Parathyroid adenoma (tissue), 2 donors: ENCODE data around the gene DNAH9.

Source experiments
- H2AFZ ChIP-seq: fragments of 300-600 bp; sonication (generic); one replicate; pipeline ENCODE4 v1.7.0; 2017; ENCODE audit warnings: antibody characterized with exemption, mild to moderate bottlenecking
- H3K27ac ChIP-seq: fragments of 300-600 bp; sonication (generic); one replicate; pipeline ENCODE4 v1.7.0; 2017
- H3K27me3 ChIP-seq: fragments of 300-600 bp; sonication (generic); one replicate; pipeline ENCODE4 v1.7.0; 2017; ENCODE audit warnings: low read length; ENCODE audit not compliant: control insufficient read depth, insufficient read depth
- H3K36me3 ChIP-seq: fragments of 300-600 bp; sonication (generic); one replicate; pipeline ENCODE4 v1.7.0; 2017; ENCODE audit warnings: low read length; ENCODE audit not compliant: control insufficient read depth, insufficient read depth
- H3K4me1 ChIP-seq: fragments of 300-600 bp; sonication (generic); one replicate; pipeline ENCODE4 v1.7.0; 2017; ENCODE audit warnings: control low read depth
- H3K4me2 ChIP-seq: fragments of 300-600 bp; sonication (generic); one replicate; pipeline ENCODE4 v1.7.0; 2017; ENCODE audit warnings: low read length
- H3K4me3 ChIP-seq: fragments of 300-600 bp; sonication (generic); one replicate; pipeline ENCODE4 v1.7.0; 2017; ENCODE audit warnings: low read depth, low read length
- H3K79me2 ChIP-seq: fragments of 300-600 bp; sonication (generic); one replicate; pipeline ENCODE4 v1.7.0; 2017; ENCODE audit warnings: control low read depth
- H3K9ac ChIP-seq: fragments of 300-600 bp; sonication (generic); one replicate; pipeline ENCODE4 v1.7.0; 2017; ENCODE audit warnings: mild to moderate bottlenecking
- H3K9me3 ChIP-seq: fragments of 300-600 bp; sonication (generic); one replicate; pipeline ENCODE4 v1.7.0; 2017; ENCODE audit warnings: low read length; ENCODE audit not compliant: control insufficient read depth
- CTCF ChIP-seq: fragments of 300-600 bp; sonication (generic); IDR thresholded peaks from one replicate; pipeline ENCODE4 v1.7.0; 2017; ENCODE audit warnings: antibody characterized with exemption, mild to moderate bottlenecking
- donor health status: primary hyperparathyroidism.

DNAH9 gene

GRCh38 chr17:11909348-11909747, 311.1 kb downstream of the DNAH9 start:
- no peak overlapping the region for H3K4me2 ChIP-seq
- no peaks in the 10 kb centered on the region for H3K4me1 ChIP-seq
- H2AFZ ChIP-seq, result no peak overlapping the region
- H3K27me3 ChIP-seq, result no peaks in the 10 kb centered on the region
- TF ChIP-seq CTCF, result no peak
- H3K36me3 ChIP-seq, result no peaks in the 10 kb centered on the region
- H3K79me2 ChIP-seq, result no peaks in the 10 kb centered on the region
- no peak overlapping the region for H3K4me3 ChIP-seq
- H3K9me3 ChIP-seq, result no peaks in the 10 kb centered on the region
- H3K27ac ChIP-seq, result no peak overlapping the region
- H3K9ac ChIP-seq, result no peak overlapping the region

- Histone ChIP-seq H3K9ac (no peak overlapping the region), H3K79me2 (no peaks in the 10 kb centered on the region), H3K4me3 (no peak overlapping the region), H3K4me2 (no peak overlapping the region), H3K27me3 (no peaks in the 10 kb centered on the region), H3K36me3 (no peaks in the 10 kb centered on the region), H3K4me1 (no peaks in the 10 kb centered on the region), H3K9me3 (no peaks in the 10 kb centered on the region), H3K27ac (no peak overlapping the region), H2AFZ (no peak overlapping the region)
- no peak for TF ChIP-seq CTCF
These were observed 317.8 kb downstream of the DNAH9 start for GRCh38 chr17:11916091-11916490.

- H3K4me2 ChIP-seq, result no peak overlapping the region
- H3K9ac ChIP-seq, result no peak overlapping the region
- H3K4me1 ChIP-seq, result no peaks in the 10 kb centered on the region
- no peaks in the 10 kb centered on the region for H3K79me2 ChIP-seq
- no peaks in the 10 kb centered on the region for H3K36me3 ChIP-seq
- no peaks in the 10 kb centered on the region for H3K9me3 ChIP-seq
- no peak overlapping the region for H2AFZ ChIP-seq
- H3K4me3 ChIP-seq, result no peak overlapping the region
- TF ChIP-seq CTCF, result no peak
- no peak overlapping the region for H3K27ac ChIP-seq
- H3K27me3 ChIP-seq, result no peaks in the 10 kb centered on the region
These were observed 319.1 kb downstream of the DNAH9 start for GRCh38 chr17:11917415-11917814.

GRCh38 chr17:11921296-11921695, 323.0 kb downstream of the DNAH9 start:
- H3K79me2 ChIP-seq, result no peaks in the 10 kb centered on the region
- no peak overlapping the region for H3K9ac ChIP-seq
- no peaks in the 10 kb centered on the region for H3K4me1 ChIP-seq
- no peaks in the 10 kb centered on the region for H3K9me3 ChIP-seq
- no peak overlapping the region for H3K27ac ChIP-seq
- H3K27me3 ChIP-seq, result no peaks in the 10 kb centered on the region
- H3K4me3 ChIP-seq, result no peak overlapping the region
- H3K4me2 ChIP-seq, result no peak overlapping the region
- H2AFZ ChIP-seq, result no peak overlapping the region
- no peak for TF ChIP-seq CTCF
- no peaks in the 10 kb centered on the region for H3K36me3 ChIP-seq

GRCh38 chr17:11922638-11923037, 324.4 kb downstream of the DNAH9 start:
- no peaks in the 10 kb centered on the region for H3K36me3 ChIP-seq
- H3K27ac ChIP-seq, result no peak overlapping the region
- no peaks in the 10 kb centered on the region for H3K9me3 ChIP-seq
- no peaks in the 10 kb centered on the region for H3K4me1 ChIP-seq
- no peak overlapping the region for H3K9ac ChIP-seq
- H3K4me2 ChIP-seq, result no peak overlapping the region
- no peaks in the 10 kb centered on the region for H3K79me2 ChIP-seq
- H3K4me3 ChIP-seq, result no peak overlapping the region
- no peak for TF ChIP-seq CTCF
- H3K27me3 ChIP-seq, result no peaks in the 10 kb centered on the region
- no peak overlapping the region for H2AFZ ChIP-seq
